NCI-H460 (cell line): ENCODE measurements around the gene KIAA0513. TPM values are rescaled to one million over a fixed set of nuclear protein-coding genes. Genes with fewer than 3 reads are reported as not detected.

Source experiments
- DNase-seq: peaks from one replicate; pipeline ENCODE4 v3.0.0-alpha.2; 2016; ENCODE audit warnings: low read depth; ENCODE audit errors: extremely low read depth
- total RNA-seq: library from RNA; depleted of rRNA; stranded (reverse); fragments of >200 nt; shearing (Covaris generic); gene quantifications from 2 replicates; pipeline ENCODE4 v1.2.3, GENCODE V29; 2014

Gene KIAA0513
- total RNA-seq, 1 experiment from 2014 or later, result 2.0 TPM

DNA sequence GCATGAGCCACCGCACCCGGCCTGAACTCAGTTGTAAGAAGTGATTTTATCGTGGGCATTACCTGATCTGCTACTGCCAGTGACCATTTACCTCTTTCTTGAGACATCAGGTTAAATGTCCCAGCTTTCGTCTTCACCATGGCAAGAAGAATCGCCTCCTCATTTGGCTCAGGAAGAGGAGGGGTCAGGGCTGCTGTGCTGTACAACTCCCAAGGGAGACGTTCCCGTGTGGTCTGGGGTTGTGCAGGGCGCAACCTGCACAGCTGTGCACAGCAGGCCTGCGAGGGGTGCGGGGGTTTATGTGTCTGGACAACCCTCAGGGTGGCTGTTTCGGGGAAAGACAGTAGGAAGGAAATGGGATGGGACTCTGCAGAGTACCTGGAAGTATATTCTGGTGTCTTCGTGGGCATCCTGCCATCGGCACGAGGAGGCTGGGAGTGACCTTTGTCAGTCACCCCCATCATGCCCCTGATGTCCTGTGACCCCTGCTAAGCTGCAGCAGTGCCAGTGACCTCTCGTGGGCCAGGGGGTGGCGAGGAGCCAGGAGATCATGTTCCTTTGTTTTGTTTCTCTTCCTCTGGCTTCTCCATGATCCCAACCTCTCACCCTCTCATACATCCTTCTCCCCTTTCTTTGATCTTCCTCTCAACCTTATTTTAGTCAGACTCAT, 57.4 kb downstream of the KIAA0513 start:
- no peak for DNase-seq

DNA sequence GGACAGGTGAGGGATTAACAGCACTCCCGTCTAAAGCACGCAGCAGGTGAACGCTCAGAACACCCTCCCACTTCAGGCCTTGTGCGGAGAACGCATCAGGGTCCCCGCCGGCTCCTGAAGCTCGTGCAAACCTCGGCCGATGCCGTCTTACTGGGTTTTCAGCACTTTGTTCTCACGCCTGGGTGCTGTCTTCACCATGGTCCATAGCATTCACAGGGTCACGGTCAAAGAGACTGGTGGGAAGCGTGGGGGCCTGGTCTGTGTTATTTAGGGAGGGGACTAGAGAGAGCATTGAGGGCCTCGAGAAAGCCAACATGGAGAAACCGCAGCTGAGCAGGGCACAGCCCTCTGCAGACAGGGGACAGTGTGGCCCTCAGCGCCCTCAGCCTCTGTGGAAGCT, 58.1 kb downstream of the KIAA0513 start:
- no peak for DNase-seq

DNA sequence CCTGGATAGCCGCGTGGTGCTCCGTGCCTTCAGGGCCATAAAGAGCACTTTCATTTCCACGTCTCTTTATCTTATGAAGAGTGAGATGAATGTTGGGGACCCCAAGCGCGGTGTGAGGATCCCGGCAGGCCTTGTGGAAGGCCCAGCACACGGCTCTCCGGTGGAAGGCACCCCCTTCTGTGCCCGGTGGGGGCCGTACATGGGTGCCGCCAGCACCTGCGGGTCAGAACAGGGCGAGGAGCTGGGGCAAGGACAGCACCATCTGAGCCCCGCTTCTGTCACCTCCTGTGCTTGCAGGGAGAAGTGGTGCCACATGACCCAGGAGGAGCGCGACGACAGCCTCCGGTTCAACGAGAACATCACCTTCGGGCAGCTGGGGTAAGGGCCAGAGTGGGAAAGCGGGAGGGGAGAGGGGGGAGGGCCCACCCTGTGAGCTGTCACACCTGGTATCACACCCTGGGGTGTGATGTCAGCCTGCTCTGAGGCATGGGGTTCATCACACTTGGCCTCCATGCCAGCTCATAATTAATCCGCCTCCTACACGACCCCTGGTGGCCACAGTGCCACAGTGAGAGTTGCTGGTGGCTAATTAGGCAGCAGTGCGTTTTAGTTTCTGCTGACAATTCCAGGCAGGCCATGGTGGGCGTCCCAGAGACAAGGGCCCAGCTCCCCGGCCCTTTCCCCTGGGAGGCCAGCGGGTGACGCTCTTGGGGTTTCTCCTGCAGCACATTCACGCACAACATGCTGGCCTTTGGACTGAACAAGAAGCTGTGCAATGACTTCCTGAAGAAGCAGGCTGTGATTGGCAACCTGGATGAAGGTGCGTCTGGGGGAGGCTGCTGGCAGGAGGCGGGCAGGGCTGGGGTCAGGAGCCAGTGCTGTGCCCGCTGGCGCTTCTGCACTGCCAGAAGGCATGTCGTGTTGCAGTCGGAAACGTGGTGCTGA, 59.0 kb downstream of the KIAA0513 start:
- peak; percentile 69 for DNase-seq

DNA sequence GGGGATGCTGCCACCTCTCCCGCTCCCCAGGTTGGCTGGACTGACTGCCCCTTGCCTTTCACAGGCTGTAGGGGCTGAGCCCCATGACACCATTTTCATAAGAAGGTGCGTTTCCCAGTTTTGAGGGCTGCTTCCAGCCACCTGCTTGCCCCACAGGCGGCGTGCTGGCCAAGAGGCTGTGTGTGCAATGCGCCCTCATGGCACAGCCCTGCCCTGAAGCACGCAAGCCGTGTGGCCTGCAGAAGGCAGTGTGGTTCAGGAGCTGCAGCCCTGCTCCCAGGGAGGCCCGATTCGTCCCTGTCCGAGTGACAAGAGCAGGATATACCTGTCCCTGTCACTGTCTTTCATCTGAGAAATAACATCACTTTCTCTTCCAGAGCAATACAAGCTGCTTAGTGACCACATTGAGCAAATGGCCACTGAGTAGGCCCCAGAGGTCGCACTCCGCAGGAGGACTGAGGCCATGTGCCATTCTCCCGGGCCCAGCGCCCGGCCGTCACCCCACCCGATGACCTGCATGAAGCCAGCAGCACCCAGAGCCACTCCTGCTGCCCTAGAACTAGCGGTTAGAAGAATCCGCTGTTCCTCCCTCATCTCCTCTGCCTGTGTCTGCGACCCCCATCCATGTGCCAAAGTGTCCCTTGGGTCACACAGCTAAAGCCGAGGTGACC, 60.4 kb downstream of the KIAA0513 start:
- no peak for DNase-seq

DNA sequence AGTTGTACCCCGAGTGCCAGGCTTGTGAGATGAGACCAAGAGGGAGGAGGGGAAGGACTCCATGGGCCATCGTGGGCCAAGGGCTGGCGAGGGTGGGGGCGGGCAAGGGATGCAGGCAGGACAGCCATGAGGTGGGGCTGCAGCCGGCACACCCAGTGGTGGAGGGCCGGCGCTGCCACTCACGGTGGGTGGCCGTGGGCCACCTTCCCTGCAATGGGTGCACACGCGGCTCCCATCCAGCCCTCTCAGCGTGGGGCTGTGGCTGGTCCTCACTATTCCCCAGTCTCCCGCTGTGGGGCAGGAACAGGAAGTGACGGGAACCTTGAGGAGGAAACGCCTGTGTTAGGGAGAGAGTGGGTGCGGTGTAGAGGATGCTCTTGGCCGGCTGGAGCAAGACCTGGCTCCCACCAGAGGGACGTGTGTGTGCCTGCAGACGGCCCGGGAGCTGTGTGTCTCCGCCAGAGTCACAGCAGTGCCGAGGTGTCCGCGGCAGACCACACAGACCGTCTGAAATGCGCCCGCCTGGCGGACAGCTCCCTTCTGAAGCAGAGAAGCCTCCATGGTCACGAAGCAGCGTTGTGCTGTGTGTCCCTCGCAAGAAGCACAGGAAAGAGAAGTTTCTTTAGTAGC, 61.1 kb downstream of the KIAA0513 start:
- no peak for DNase-seq

DNA sequence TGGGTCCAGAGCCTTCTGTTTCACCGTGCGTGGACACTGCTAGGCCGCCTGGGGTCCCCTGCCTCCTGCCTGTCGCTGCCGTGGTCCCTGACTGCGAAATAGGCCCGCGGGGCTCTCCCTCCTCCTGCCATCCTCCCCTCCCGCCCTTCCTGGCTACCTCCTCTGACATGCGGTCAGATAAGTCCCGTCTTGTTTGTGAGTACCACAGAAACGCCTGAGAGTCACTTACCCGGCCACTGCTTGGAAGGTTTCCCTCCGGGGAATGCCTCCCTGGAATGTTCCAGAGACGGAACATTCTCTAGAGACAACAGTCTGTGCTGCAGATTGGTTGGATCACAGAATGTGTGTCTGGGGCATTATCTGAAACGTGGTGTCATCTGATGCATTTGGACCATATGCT, 61.9 kb downstream of the KIAA0513 start:
- no peak for DNase-seq

DNA sequence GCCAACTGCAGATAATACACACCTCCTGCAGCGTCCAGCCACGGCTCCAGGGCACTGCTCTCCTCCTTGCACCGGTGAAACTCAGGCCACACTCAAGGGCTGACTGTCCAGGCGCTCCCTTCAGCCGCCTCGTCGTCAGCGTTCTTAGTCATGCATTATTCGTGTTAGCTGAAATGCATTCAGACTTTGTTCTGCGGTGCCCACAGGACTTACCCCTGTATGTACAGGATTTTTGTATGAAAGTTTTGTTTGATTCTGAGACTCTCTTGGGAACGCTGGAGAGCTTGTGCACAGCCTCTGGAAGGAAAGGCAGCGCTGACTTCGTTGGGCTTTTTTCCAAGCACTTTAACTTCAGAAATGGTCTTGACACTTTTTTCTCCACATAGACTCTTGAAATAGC, 62.6 kb downstream of the KIAA0513 start:
- no peak for DNase-seq

DNA sequence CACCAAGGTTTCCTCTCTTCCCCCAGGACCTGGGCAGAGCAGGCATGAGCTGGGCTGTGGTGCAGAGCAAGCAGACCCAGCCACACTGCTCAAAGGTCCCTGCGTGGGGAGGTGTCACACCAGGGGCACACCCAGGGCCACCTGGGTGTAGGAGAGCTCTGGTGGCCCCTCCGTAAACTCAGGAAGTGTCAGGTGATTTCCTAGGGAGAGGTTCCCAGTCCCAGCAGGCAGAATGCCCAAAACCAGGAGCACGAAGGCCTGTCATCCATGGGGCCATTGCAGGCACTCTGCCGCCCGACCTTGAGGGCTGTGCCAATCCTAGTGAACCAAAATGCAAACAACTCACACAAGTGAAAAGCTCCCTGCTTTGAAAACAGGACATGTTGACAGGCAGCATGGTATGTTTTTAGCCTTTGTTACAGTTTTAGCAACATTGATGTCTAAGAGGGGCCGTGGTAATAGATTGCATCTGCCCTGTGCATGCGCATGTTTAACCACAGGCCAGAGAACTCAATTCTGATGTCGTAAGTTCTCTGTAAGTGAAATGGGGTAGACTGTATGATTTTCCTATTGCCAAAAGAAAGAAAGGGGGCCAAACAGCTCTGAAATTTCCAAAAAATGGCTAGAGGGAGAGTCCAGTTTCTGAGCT, 63.4 kb downstream of the KIAA0513 start:
- no peak for DNase-seq

DNA sequence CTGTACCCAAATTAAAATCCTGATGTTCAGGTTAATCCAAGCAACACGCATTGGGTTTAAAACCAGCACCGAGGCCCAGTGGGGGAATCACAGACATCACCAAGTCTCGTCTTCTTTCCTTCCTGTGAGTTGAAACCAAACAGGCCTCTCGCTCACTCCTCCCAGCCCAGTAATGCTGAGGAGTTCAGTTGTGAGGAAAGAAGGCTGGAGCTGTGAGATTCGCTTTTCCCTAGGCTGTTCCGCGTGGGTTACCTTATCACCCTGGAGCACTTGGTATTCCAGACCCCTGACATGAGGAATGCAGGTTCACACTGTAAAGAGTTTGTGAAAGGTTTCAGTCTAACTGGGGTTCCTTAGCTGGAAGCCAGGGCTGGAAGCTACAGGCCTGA, 63.9 kb downstream of the KIAA0513 start:
- DNase-seq, result no peak

DNA sequence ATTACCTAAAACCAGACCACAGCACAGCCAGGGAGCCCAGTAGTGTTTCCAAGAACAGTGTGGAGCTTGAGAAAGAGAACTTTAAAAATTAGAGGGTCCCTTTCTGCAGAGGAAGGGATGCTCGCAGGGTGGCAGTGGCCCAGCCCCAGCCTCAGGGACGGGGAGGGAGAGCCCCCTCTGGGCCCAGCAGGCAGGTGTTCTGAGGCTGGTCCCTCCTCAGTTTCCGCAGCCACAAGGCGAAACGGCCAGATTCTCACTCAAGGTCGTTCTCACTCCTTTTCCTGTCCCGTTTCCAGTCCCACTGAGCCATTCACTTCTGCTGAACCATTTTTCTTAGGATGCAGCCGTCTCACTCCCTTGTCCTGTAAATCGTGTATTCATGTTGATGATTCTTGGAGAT, 64.7 kb downstream of the KIAA0513 start:
- no peak for DNase-seq

DNA sequence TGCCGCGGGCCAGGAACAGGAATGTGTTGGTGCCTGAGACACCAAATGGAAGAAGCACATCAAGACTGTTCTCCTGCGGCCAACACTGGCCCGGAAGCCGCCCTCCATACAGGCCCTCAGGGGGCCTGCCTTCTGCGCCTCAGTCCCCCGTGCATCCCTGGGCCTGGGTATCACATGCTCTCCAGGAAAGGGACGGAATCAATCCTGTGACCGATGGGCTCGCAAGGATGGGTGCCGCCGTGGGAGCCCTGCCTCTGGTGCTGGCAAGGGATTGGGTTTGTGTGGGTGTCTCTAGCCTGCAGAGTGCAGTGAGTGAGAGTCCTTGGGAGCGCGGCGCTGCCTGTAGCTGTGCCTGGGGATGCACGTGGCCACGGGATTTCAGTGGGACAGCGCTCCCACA, 65.3 kb downstream of the KIAA0513 start:
- no peak for DNase-seq

DNA sequence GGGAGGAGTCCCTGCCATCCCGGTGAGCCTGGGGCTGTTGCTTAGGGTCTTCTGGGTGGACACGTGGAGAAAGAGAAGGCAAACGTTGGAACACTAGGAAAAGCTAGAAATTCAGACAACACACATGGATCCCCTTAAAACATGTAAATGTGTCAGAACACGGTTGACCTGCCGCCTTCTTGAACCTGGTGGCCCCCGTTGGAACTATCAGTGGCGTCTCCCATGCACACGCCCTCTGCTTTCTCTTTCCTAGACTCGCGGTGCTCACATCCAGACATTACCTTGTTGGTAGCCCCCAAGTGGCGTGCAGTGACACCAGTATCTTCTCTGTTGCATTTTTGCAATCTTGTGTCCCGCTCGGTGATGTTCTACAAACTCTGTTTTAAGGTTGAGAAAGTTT, 66.1 kb downstream of the KIAA0513 start:
- no peak for DNase-seq

DNA sequence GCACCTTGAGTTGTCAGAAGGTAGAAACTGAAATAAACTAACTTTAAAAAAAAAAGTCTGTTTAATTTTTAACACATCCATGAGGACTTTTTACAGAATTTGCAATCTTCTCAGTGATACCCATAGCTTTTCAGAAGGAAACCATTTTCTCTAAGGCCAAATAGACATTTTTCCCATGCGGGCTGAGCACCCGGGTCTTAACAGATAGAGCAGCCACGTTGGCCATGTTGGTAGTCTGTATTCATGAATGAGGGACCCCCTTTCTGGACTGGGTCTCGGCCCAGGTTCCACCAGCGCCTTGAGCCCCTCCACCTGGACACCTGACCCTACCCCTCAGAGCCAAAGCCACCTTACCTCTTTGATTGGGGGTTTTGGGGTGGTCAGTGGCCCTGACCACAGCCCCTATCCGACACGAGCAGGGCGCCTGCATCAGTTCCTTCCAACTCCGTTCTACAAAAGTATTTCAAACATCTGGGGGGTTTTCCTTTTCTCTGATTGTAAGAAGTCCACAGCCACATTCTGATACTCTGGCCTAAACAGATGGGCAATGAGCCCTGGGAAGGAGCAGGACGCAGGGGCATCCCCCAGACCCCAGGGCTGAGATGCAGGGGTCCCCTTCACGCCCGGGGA, 66.7 kb downstream of the KIAA0513 start:
- DNase-seq, result no peak

DNA sequence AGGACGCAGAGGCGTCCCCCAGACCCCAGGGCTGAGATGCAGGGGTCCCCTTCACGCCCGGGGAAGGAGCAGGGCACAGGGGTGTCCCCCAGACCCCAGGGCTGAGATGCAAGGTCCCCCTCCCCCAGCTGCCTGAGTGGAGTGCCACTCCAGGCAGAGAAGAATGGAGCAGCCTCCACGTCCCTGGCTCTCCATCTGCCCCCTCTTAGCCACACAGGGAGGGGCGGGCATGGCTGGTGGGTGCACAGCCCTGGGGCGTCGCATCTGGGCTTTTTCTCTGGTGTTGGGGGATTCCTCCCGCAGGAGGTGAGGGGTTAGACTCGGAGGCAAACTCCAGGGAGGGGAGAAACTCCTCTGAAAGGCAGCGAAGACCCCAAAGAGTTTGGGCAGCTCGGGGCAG, 67.2 kb downstream of the KIAA0513 start:
- DNase-seq, result no peak

DNA sequence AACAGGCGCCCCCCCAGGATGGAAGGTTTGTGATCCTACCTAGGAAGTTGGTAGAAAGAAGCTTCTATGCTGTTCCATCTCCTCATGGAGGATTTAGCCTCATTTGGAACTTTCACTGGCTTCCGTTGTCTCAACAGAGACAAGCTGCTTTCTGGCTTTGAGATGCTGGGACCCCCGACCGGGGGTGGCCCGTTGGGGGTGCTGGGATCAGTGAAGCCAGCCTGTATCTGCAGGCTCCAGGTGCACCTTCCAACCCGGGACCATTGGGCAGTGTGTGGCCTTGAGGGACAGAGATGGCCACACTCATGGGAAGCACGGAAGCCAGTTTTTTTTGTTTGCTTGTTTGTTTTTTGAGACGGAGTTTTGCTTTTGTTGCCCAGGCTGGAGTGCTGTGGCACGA, 69.3 kb downstream of the KIAA0513 start:
- no peak for DNase-seq

DNA sequence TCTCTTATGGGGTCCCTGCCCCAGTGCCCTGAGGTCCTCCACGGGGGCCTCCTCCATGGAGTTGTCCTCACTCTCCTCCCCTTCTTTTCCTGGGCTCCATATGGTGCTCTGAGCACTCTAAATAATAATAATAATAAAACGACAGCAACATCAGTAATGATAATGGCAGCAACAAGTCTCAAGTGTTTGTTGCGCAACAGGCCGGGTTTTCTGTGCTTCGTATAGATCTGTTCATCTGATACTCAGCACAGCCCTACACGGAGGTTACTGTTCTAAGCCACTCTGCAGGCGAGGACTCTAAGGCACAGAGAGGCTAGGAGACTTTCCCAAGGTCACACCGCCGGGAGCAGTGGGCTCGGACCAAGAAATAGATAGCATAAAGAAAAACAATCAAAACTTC, 71.0 kb downstream of the KIAA0513 start:
- DNase-seq, result no peak

DNA sequence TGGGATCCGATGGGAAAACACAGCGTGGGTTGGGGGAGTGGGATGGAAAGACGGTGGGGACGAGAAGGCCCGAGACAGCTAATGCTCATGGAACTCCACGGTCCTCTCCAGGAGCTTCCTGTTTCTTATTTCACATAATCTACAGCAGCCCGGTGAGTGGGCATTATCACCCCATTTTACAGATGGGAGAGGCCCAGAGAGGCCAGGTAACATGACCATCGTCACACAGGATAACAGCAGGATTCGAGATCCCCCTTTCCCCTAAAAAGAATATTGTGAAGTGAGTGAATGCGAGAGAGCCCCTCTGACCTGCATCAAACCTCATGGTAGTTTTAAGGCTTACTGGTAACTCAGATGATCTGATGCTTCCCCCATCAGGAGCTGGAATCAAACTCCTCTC, 72.7 kb downstream of the KIAA0513 start:
- no peak for DNase-seq

DNA sequence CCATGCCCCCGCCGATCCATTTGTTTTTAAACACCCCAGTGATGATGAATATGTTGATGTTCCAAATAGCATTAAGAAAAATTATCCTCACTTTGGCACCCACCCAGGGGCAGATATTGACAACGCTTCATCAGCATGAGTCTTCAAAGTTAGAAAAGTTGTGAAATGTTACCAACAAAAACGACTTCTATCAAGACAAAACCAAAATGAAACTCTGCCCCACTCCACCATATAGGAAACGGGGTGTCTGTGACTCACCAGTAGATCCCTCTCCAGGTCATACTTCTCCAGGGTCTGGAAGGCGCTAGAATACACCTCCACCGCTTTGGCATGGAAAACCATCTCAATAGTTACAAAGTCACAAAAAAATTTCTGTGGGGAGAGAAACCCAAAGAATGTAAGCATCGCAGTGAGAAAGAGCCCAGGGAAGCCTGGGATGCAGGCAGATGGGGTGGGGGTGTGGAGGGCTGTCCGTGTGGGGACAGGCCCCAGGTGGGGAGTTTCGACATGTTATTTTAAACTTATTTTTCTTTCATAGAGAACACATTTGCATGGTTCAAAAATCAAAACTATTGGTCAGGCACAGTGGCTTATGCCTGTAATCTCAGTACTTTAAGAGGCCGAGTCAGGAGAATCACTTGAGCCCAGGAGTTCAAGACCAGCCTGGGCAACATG, 74.5 kb downstream of the KIAA0513 start:
- no peak for DNase-seq
